PC-9 (cell line): ENCODE measurements around the gene GREB1L.

ENCODE experiments used
- EZH2 ChIP-seq: fragments of 200-600 bp; sonication (generic); IDR thresholded peaks from 2 replicates; pipeline ENCODE4 v1.8.0; 2017; ENCODE audit warnings: antibody characterized with exemption, low read depth
- TF ChIP-seq, protein P1 (sequence below): fragments of 200-600 bp; sonication (generic); conservative IDR thresholded peaks from 2 replicates; pipeline ENCODE4 v1.6.1; 2017; ENCODE audit warnings: mixed run types, antibody characterized with exemption, mild to moderate bottlenecking, moderate library complexity

DNA sequence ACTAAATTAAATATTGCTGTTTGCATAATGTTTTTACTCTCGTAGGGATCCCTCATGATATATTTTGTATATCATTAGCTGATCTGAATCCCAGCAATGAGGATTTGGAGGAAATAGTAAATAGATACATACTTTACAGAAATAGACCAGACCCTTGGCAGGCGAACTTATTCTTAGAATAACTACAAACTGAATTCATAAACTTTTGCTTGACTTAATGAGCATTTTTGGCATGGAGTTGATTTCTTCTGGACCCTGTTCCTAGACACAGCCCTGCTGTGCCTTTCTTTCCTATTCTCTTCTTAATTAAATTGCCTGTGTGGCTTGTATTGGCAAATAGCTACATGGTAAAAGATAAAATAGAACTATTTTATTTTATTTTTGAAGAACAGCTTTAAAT is 145.9 kb downstream of the GREB1L start:
- TF ChIP-seq, protein P1, sequence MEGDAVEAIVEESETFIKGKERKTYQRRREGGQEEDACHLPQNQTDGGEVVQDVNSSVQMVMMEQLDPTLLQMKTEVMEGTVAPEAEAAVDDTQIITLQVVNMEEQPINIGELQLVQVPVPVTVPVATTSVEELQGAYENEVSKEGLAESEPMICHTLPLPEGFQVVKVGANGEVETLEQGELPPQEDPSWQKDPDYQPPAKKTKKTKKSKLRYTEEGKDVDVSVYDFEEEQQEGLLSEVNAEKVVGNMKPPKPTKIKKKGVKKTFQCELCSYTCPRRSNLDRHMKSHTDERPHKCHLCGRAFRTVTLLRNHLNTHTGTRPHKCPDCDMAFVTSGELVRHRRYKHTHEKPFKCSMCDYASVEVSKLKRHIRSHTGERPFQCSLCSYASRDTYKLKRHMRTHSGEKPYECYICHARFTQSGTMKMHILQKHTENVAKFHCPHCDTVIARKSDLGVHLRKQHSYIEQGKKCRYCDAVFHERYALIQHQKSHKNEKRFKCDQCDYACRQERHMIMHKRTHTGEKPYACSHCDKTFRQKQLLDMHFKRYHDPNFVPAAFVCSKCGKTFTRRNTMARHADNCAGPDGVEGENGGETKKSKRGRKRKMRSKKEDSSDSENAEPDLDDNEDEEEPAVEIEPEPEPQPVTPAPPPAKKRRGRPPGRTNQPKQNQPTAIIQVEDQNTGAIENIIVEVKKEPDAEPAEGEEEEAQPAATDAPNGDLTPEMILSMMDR = no peak
- no peak for TF ChIP-seq EZH2
